Measurements from ENCODE around the gene PSTPIP1. TPM values are rescaled to one million over a fixed set of nuclear protein-coding genes. Genes with fewer than 3 reads are reported as not detected.

The PSTPIP1 gene
- total and polyA plus RNA-seq, 2 experiments from 2014 or later: 0.80 to 3.7 TPM

- Histone ChIP-seq H3F3A (replicated peaks; ENCODE audit: low read depth) (no peaks in the 10 kb centered on the region), H3K9me2 (ENCODE audit: insufficient read depth) (no peaks in the 10 kb centered on the region), H2AFZ (no peak overlapping the region), H4K20me1 (replicated peaks; ENCODE audit: insufficient read depth) (no peaks in the 10 kb centered on the region), H3K4me2 (no peak overlapping the region), H3K79me2 (replicated peaks; ENCODE audit: insufficient read depth) (no peaks in the 10 kb centered on the region), H3K4me3 (no peak overlapping the region), H3K27me3 (ENCODE audit: insufficient read depth) (0 out of 2 replicates have a peak, but pooled peaks cover 4% of the 10 kb centered on the region), H3K27ac (ENCODE audit: low read depth) (no peak overlapping the region), H3K4me1 (ENCODE audit: insufficient read depth) (no peaks in the 10 kb centered on the region; the same call in 1 of the 2 replicates), H3K36me3 (ENCODE audit: insufficient read depth) (no peaks in the 10 kb centered on the region)
- Mint-ChIP-seq H3K9me3 (peaks cover 16% of the 10 kb centered on the region), H3K4me1 (peaks cover 14% of the 10 kb centered on the region), H3K36me3 (ENCODE audit: low read depth) (peaks cover 21% of the 10 kb centered on the region), H3K27ac (no peak overlapping the region), H3K27me3 (ENCODE audit: insufficient read depth, low read depth, poor library complexity) (peaks cover 37% of the 10 kb centered on the region), H3K4me3 (no peak overlapping the region)
- no peak for TF ChIP-seq JUNB (IDR thresholded peaks at IDR 0.05; ENCODE audit: unreplicated experiment)
- ATAC-seq: no peak
- DNase-seq (ENCODE audit: low spot score): no peak
Observed at GRCh38 chr15:77033417-77033728, 38.4 kb downstream of the PSTPIP1 start.

DNA sequence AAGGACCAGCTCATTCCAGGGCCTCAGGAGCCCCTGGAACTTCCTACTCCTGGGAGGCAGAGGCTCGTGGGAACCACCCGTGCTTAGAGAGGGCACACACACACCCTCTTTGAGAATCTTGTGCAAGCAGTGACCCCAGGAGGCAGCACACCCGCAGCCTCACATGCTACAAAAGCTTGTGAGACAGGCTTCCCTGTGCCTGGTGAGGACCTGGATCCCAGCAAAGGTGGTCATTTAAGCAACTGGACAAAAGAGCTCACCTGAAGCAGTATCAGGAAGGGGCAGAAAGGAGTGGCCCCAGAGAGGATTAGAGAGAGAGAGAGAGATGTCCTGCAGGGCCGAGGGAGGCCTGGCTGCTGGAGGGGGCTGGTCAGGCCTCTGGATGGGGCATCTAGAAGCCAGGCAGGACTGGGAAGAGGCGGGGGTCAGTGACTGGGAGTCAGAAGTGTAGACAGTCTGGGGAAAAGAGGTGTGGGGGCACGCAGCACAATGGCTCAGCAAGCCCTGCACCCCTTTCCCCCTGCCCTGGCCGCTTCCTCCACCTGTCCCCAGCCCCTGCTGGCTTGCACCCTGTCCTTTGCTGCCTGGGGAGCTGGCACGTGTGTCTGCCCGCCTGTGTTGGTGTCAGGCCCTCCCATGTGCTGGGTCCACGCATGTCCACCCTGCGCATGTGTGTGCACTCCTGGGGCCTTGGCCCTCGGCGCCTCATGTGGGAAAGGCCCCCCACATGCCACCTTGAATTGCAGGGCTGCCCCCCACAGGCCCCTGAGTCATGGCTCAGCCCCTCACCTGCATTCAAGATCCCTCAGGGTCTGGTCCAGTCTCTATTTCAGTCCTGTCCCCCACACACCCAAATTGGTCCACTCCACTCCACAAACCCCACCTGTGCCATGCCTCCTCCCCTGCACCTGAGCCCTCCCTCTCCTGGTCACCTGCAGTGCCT is 39.1 kb downstream of the PSTPIP1 start:
- Histone ChIP-seq H3K79me2 (replicated peaks; ENCODE audit: insufficient read depth) (no peaks in the 10 kb centered on the region), H3K4me3 (no peak overlapping the region), H3K27ac (ENCODE audit: low read depth) (no peak overlapping the region), H3K27me3 (ENCODE audit: insufficient read depth) (0 out of 2 replicates have a peak, but pooled peaks cover under 1% of the 10 kb centered on the region), H3K4me1 (ENCODE audit: insufficient read depth) (no peaks in the 10 kb centered on the region; the same call in 1 of the 2 replicates), H3F3A (replicated peaks; ENCODE audit: low read depth) (no peaks in the 10 kb centered on the region), H3K4me2 (no peak overlapping the region), H3K36me3 (ENCODE audit: insufficient read depth) (no peaks in the 10 kb centered on the region), H4K20me1 (replicated peaks; ENCODE audit: insufficient read depth) (no peaks in the 10 kb centered on the region), H3K9me2 (ENCODE audit: insufficient read depth) (no peaks in the 10 kb centered on the region), H2AFZ (no peak overlapping the region)
- no peak for DNase-seq (ENCODE audit: low spot score)
- no peak for ATAC-seq
- peaks cover 43% of the 10 kb centered on the region for H3K27me3 Mint-ChIP-seq (ENCODE audit: insufficient read depth, low read depth, poor library complexity)
- H3K36me3 Mint-ChIP-seq (ENCODE audit: low read depth): peaks cover 27% of the 10 kb centered on the region
- peaks cover 14% of the 10 kb centered on the region for H3K4me1 Mint-ChIP-seq
- no peak overlapping the region; the same call in 2 of the 3 replicates for H3K4me3 Mint-ChIP-seq
- peaks cover 22% of the 10 kb centered on the region for H3K9me3 Mint-ChIP-seq
- H3K27ac Mint-ChIP-seq: peak overlapping the region; percentile 56; the same call in 1 of the 2 replicates
- TF ChIP-seq, protein P1, sequence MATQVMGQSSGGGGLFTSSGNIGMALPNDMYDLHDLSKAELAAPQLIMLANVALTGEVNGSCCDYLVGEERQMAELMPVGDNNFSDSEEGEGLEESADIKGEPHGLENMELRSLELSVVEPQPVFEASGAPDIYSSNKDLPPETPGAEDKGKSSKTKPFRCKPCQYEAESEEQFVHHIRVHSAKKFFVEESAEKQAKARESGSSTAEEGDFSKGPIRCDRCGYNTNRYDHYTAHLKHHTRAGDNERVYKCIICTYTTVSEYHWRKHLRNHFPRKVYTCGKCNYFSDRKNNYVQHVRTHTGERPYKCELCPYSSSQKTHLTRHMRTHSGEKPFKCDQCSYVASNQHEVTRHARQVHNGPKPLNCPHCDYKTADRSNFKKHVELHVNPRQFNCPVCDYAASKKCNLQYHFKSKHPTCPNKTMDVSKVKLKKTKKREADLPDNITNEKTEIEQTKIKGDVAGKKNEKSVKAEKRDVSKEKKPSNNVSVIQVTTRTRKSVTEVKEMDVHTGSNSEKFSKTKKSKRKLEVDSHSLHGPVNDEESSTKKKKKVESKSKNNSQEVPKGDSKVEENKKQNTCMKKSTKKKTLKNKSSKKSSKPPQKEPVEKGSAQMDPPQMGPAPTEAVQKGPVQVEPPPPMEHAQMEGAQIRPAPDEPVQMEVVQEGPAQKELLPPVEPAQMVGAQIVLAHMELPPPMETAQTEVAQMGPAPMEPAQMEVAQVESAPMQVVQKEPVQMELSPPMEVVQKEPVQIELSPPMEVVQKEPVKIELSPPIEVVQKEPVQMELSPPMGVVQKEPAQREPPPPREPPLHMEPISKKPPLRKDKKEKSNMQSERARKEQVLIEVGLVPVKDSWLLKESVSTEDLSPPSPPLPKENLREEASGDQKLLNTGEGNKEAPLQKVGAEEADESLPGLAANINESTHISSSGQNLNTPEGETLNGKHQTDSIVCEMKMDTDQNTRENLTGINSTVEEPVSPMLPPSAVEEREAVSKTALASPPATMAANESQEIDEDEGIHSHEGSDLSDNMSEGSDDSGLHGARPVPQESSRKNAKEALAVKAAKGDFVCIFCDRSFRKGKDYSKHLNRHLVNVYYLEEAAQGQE (IDR thresholded peaks at IDR 0.05; ENCODE audit: unreplicated experiment): no peak
- TF ChIP-seq EZH2phosphoT487 (IDR thresholded peaks at IDR 0.05; ENCODE audit: unreplicated experiment) (no peak), POLR2AphosphoS5 (IDR thresholded peaks at IDR 0.05; ENCODE audit: low read depth) (no peak), NANOG (IDR thresholded peaks at IDR 0.05; ENCODE audit: borderline replicate concordance) (no peak), ZNF462 (CRISPR knock-in tag; IDR thresholded peaks at IDR 0.05) (no peak), ZNF331 (CRISPR knock-in tag; IDR thresholded peaks at IDR 0.05; ENCODE audit: low read depth) (no peak), EZH2 (IDR thresholded peaks at IDR 0.05; ENCODE audit: low read depth, unreplicated experiment) (no peak), ETS1 (IDR thresholded peaks at IDR 0.05) (no peak), JUNB (IDR thresholded peaks at IDR 0.05; ENCODE audit: unreplicated experiment) (no peak), STAT1 (IDR thresholded peaks at IDR 0.05; ENCODE audit: unreplicated experiment) (no peak)
